Islet of Langerhans (tissue), 1 donor: Measurements from ENCODE around the gene TBC1D14.

Source experiments
- FAIRE-seq: peaks from one replicate; lab custom pipeline; 2011; peaks lifted over from hg19 to GRCh38; lab: Jason Lieb, UNC

Gene TBC1D14, protein sequence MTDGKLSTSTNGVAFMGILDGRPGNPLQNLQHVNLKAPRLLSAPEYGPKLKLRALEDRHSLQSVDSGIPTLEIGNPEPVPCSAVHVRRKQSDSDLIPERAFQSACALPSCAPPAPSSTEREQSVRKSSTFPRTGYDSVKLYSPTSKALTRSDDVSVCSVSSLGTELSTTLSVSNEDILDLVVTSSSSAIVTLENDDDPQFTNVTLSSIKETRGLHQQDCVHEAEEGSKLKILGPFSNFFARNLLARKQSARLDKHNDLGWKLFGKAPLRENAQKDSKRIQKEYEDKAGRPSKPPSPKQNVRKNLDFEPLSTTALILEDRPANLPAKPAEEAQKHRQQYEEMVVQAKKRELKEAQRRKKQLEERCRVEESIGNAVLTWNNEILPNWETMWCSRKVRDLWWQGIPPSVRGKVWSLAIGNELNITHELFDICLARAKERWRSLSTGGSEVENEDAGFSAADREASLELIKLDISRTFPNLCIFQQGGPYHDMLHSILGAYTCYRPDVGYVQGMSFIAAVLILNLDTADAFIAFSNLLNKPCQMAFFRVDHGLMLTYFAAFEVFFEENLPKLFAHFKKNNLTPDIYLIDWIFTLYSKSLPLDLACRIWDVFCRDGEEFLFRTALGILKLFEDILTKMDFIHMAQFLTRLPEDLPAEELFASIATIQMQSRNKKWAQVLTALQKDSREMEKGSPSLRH

GRCh38 chr4:6909113-6909969, at the start of gene TBC1D14:
Gene TBC1D14 (plus strand): TSS chr4:6909826. CDS start chr4:6923390, 13,564 bp downstream.
- no peak for FAIRE-seq

DNA sequence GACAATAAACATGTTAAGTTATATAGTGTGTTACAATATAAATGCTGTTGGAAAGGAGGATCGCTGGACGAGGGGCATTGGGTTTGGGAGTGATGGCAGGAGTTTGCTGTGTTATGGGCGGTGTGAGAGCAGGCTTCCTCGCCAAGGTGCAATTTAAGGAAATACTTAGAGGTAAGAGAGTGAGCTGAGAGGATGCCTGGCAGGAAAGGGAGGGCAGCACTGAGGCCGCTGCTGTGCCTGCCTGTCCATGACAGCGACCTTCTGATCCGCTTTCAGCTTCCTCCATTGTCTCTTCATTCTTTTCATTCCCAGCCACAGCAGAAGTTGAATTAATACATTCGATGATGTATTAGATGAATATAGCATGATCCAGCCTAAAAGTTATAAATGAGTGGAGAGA, 41.2 kb upstream of the TBC1D14 start:
- FAIRE-seq, result no peak

DNA sequence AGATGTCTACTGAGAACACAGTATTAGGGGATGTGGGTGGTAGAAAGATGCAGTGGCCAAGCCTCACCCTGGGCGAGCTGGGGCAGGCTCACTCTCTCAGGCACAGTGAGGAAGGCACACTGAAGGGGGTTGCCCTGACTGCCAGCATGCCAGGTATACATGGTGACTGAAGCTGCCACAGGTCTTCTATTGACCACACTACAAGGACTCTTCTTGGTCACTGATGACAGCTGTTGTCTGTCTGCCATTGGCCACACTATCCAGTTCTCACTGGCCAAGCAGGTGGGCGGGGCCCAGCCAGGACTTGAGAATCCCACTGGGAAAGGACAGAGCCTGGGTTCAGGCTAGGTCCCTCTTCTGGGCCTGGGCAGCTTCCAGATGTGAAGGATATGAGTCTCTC, 39.7 kb upstream of the TBC1D14 start:
- no peak for FAIRE-seq

- no peak for FAIRE-seq
Measured at GRCh38 chr4:6873291-6873690, 36.3 kb upstream of the TBC1D14 start.

DNA sequence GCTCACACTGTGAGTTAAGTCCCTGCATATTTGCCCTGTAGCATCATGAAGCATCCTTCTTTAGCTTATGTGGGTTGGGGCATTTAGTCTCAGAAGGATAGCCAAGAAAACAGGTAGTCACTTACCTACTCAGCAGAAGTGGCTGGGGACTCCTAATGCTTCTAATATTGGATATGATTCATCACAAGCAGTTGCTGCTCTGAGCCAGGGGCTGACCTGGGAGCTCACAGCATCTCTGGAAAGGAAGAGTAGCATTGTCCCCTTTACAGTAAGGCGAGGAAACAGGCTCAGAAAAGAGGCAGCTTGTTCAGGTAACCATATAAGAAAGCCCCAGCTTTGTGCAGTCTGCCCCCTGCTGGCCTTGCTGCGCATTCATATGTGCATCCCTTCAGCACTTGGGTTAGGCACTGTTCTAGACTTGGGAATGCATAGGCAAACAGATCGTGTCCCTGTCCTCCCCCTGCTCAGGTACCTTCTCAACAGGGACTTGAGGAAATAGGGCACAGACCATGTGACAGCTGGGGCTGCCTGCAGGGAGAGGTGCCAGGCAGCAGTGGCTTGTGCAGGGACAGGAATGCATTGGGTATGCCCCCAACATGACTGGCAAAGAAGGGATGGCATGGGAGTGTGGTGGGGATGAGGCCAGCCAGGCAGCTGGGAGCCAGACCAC, 35.7 kb upstream of the TBC1D14 start:
- FAIRE-seq, result no peak

DNA sequence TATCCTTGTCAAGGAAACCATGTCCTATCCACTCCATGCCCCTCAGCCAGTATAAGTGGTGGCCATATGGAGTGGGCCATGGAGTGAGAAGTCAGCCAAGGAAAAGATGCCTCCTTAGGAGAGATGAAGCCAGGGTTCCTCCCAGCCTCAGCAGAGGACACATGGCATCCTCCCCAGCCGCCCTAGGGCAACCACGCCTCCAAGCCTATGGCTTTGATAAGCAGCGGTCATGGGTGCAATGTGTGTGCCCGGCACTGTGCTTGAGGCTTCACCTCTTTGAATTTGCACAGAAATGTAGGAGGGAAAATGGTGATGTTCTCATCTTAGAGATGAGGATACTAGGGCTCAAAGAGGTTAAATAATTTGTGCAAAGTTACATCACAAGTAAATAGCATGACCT, 34.6 kb upstream of the TBC1D14 start:
- FAIRE-seq, result no peak

GRCh38 chr4:6875431-6875831, 34.2 kb upstream of the TBC1D14 start:
- no peak for FAIRE-seq

DNA sequence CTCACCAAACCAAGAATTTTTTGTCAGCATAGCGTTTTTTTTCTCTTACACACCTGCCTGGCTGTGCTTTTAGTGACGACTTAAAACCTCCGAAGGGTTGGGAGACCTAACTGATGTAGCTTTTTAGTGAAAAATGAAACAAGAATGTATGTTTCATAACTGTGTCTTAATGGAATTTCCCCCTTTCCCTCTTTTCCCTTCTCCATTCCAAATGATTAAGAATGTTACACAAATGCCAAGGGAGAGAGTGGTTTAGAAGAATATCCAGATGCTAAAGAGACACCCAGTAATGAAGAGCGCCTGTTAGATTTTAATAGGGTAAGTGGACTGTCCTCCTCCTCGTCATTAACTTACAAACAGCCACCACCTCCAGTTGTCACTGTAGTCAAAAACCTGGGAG, 33.2 kb upstream of the TBC1D14 start:
- no peak for FAIRE-seq

GRCh38 chr4:6877067-6877466, 32.6 kb upstream of the TBC1D14 start:
- FAIRE-seq, result no peak

- FAIRE-seq, result no peak
Measured at GRCh38 chr4:6878451-6879059, 31.1 kb upstream of the TBC1D14 start.

- no peak for FAIRE-seq
Measured at GRCh38 chr4:6880691-6881090, 28.9 kb upstream of the TBC1D14 start.

DNA sequence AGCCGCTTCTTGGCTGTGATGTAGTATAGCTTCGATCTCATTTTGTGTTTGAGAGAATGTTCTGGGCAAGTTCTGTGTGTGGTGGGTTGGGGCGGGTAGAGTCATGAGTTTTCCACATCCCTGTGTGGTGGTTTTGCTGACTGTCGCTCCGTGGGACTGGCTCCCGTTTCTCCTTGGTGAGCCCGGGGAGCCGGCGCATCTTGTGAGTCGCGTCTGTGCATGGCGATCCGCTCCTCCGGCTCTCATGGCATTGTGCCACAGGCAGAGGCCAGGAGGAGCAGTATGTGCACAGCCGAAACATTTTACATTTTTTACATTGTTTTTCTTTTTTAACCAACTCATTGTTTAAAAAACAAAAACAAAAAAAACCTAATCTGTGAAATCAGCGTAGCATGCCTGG, 27.7 kb upstream of the TBC1D14 start:
- no peak for FAIRE-seq

DNA sequence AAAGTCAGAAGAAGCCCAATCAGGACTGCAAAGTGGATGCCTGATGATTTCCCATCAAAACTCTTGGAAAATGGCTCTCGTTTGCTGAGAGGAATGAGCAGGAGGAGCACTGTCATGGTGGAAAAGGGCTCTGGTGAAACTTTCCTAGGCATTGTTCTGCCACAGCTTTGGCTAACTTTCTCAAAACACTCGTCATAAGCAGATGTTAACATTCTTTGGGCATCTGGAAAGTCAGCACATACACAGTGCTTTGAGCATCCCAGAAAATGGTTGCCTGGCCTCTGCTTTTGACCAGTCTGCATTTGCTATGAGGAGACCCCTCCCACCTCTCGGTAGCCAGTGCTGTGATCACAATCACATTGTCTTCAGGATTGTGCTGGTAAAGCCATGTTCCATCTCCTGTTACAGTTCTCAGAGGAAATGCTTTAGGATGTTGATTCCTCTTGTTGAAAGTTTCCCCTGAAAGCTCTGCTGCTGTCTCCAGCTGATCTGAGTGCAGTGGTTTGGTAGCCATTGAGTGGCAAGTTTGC, 25.2 kb upstream of the TBC1D14 start:
- no peak for FAIRE-seq

GRCh38 chr4:6885953-6886557, 23.6 kb upstream of the TBC1D14 start:
- peak; percentile 84 for FAIRE-seq

DNA sequence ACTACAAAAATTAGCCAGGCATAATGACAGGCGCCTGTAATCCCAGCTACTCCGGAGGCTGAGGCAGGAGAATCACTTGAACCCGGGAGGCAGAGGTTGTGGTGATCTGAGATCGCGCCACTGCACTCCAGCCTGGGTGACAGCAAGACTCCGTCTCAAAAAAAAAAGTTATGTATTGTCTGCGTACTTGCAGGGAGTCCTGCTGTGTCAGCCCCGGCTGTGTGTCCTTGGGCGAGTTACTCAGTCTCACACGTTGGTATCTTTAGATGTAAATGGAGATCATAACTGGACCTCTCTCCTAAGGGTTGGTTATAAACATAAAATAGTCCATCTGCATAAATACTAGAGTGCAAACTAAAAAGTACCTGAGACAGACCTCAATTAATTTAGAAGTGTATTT, 22.7 kb upstream of the TBC1D14 start:
- no peak for FAIRE-seq

DNA sequence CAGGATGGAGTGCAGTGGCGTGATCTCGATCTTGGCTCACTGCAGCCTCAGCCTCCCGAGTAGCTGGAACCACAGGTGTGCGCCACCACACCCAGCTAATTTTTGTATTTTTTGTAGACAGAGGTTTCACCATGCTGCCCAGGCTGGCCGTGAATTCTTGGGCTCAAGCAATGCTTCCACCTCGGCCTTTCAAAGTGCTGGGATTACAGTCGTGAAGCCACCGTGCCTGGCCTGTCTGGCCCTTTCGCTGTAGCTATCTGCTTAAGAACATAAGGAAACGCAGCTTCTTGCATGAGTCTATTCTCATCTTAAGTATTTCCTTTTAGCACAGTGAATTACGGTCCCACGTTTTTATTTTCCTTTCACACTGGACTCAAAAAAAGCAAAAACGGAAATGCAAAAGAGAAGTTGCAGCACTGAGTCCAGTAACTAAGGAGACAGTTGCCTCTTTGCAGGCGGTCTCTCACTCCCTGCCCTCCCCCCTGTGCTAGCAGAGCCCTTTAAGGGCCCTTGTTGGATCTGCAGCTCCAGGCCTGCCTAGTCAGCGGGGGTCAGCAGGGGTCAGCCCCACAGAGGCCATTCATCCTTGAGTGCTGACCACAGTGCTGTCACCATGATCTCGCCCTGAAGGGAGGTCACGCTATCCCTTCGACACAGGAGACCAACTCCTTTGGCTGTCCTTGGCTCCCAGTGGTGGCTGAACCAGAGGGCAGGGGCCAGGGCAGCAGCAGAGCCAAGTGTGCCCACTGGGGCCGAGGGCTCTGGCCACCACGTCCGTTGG, 21.8 kb upstream of the TBC1D14 start:
- FAIRE-seq, result no peak

DNA sequence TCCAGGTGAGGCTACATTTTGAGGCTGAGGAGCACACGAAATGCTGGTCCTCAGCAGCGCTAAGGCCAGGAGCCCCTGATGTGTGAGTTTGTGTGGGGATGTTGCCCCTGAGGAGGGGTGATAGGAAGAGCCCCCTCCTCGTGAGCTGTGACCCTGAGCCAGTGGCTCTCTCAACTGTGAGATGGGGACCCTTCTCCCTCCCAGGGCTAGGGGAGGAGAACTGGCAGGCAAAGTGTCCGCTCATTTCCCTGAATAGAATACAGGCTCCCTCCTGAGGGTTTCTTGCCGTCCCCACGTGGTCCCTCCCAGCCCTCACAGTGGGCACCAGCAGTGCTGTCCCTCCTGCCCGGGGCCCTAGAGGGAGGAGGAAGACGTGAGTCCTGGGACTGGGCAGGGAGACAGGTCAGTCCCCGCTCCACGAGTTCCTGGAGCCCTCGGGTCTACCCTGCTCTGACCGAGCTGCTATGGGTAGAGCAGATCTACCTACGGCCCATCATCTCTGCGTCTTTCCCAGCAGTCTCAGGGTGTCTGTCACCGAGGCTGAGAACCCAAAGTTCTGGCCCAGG, 21.0 kb upstream of the TBC1D14 start:
- no peak for FAIRE-seq

DNA sequence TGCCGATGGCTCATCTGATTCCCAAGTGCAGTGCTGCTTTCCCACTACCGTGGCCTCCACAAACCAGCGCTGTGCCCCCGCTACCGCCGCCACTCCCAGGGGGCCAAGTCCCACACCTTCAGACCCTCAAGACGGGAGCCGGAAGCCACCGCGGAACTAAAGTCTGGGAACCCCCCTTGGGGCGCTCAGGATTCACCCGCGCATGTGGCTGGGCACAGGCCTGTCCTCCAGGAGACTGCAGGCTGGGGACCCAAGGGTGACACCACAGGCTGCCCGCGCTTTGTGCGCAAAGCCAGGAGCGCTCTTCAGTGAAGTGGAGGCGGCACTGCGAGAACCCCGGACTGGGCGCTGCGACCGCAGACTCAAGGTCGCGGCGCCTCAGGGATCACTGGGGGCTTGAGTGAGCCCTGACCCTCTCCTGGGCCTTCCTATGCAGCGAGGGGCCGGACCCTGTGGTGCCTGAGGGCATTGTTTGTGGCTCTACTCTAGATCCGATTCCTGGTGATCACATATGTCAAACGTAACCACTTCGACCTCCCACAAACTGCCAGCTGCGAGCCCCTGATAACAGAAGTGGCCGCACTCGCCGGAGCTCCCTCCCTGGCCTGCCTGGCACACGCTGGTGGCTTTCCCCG, 20.4 kb upstream of the TBC1D14 start:
- no peak for FAIRE-seq

DNA sequence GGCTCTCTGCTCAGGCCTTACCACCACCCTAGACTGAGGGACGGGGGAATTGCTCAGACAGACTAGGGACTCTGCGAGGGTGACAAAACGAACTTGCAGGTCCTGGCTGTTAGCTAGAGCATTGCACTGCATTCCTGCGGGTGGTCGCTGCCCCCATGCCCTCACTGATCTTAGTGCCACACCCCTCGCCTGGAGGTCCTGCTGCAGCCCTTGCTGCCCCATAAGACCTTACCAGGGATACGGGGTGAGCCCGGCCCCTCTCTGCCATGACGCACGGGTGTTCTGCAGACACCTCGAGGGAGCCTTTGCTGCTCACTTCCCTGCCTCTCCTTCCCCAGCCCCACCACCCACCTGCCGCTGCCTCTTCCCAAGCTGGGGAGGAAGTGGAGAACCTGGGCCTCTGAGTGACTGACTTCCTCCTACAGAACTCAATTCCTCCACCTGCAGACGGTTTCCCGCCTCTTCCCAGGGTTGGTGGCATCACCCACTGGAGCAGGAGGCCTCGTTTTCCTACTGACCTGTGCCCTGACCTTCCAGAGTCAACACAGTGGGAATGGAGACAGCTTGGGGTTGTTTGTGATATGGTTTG, 19.8 kb upstream of the TBC1D14 start:
- FAIRE-seq, result no peak
